Fibroblast of lung (primary cell): ENCODE measurements around the gene TMEM201. TPM values are rescaled to one million over a fixed set of nuclear protein-coding genes. Genes with fewer than 3 reads are reported as not detected.

Experiments
- DNase-seq, 2 donors: peaks; one replicate each; pipeline versions ENCODE4 v3.0.0 to v3.0.0-alpha.2; 2010; ENCODE audit warnings: low read depth in 2 of 2
- H2AFZ ChIP-seq: 2 replicates; pipeline ENCODE4 v1.5.1; 2012; ENCODE audit warnings: low read length, control low read depth, inconsistent platforms
- H3K27ac ChIP-seq: 2 replicates; pipeline ENCODE4 v1.5.1; 2011; ENCODE audit warnings: low read length, control low read depth; ENCODE audit not compliant: insufficient read depth
- H3K27me3 ChIP-seq: 2 replicates; pipeline ENCODE4 v1.5.1; 2011; ENCODE audit warnings: mild to moderate bottlenecking, low read length; ENCODE audit not compliant: control insufficient read depth, insufficient read depth
- H3K36me3 ChIP-seq: 2 replicates; pipeline ENCODE4 v1.5.1; 2011; ENCODE audit warnings: low read length; ENCODE audit not compliant: control insufficient read depth, insufficient read depth
- H3K4me1 ChIP-seq: 2 replicates; pipeline ENCODE4 v1.5.1; 2011; ENCODE audit warnings: low read length; ENCODE audit not compliant: control insufficient read depth, insufficient read depth; ENCODE audit errors: extremely low read depth
- H3K4me2 ChIP-seq: 2 replicates; pipeline ENCODE4 v1.5.1; 2011; ENCODE audit warnings: low read length, control low read depth; ENCODE audit not compliant: insufficient read depth; ENCODE audit errors: extremely low read depth
- H3K4me3 ChIP-seq, 4 experiments: fragments of 200-600 bp in 1 of 4; sonication (generic) in 1 of 4; replicated peaks in 1 of 4; 2 replicates each; pipeline ENCODE4 v1.5.1; 2011 to 2016; ENCODE audit warnings: low read length in 4 of 4, low read depth in 3 of 4, mild to moderate bottlenecking in 3 of 4, control low read depth in 2 of 4, inconsistent platforms in 1 of 4, mixed read lengths in 1 of 4; ENCODE audit not compliant: insufficient read depth in 1 of 4; ENCODE audit errors: control extremely low read depth in 1 of 4
- H3K79me2 ChIP-seq: 2 replicates; pipeline ENCODE4 v1.5.1; 2012; ENCODE audit warnings: mild to moderate bottlenecking, low read length, inconsistent platforms; ENCODE audit not compliant: control insufficient read depth, insufficient read depth
- H3K9ac ChIP-seq: 2 replicates; pipeline ENCODE4 v1.5.1; 2011; ENCODE audit warnings: mild to moderate bottlenecking, low read length, control low read depth; ENCODE audit not compliant: insufficient read depth
- H3K9me3 ChIP-seq: 2 replicates; pipeline ENCODE4 v1.5.1; 2012; ENCODE audit warnings: low read depth, low read length; ENCODE audit not compliant: control insufficient read depth, insufficient read depth
- H4K20me1 ChIP-seq: 2 replicates; pipeline ENCODE4 v1.5.1; 2011; ENCODE audit warnings: low read length; ENCODE audit not compliant: control insufficient read depth, insufficient read depth; ENCODE audit errors: extremely low read depth
- CTCF ChIP-seq, 2 donors: IDR thresholded peaks in 1 of 2; conservative IDR thresholded peaks in 1 of 2; 1 replicate in 1 of 2; 2 replicates in 1 of 2; pipeline ENCODE4 v1.5.1; 2011 to 2012; ENCODE audit warnings: low read length in 2 of 2, control low read depth in 1 of 2, inconsistent platforms in 1 of 2, low read depth in 1 of 2, mild to moderate bottlenecking in 1 of 2
- EZH2 ChIP-seq: IDR thresholded peaks from 2 replicates; pipeline ENCODE4 v1.5.1; 2012; ENCODE audit warnings: low read length, control low read depth, mild to moderate bottlenecking; ENCODE audit errors: missing control alignments
- polyA plus RNA-seq, 2 donors: library from polyadenylated mRNA; depleted of rRNA in 1 of 2; stranded (reverse) in 1 of 2; unstranded in 1 of 2; fragments of >200 nt; gene quantifications; 2 replicates each; pipeline ENCODE4 v1.2.1, GENCODE V29; 2011 to 2012; ENCODE audit warnings: missing spikeins in 1 of 2
- total RNA-seq: library from RNA; depleted of rRNA; stranded (reverse); fragments of >200 nt; gene quantifications from 2 replicates; pipeline ENCODE4 v1.2.1, GENCODE V29; 2014

Gene TMEM201
- total and polyA plus RNA-seq, 2 donors (not counting 1 experiment from before 2014, with no cell fraction given): 1.7 to 2.8 TPM

- H2AFZ ChIP-seq: peak overlapping the region; percentile 82
- DNase-seq: peak; percentile 32 to 37
- H3K9ac ChIP-seq: peak overlapping the region; percentile 67
- H3K4me2 ChIP-seq: peak overlapping the region; percentile 99
- no peaks in the 10 kb centered on the region for H4K20me1 ChIP-seq
- TF ChIP-seq CTCF (conservative IDR thresholded peaks at IDR 0.05 in 1 of 2, IDR thresholded peaks at IDR 0.05 in 1 of 2; ENCODE audit: low read depth in 1 of 2, low read length in 2 of 2): no peak
- no peak for TF ChIP-seq EZH2
- H3K27me3 ChIP-seq: no peaks in the 10 kb centered on the region
- peaks cover 14% of the 10 kb centered on the region for H3K4me1 ChIP-seq
- H3K27ac ChIP-seq: peak overlapping the region; percentile 59
- H3K79me2 ChIP-seq: peaks cover 38% of the 10 kb centered on the region
- peak overlapping the region; percentile 59 to 83 (median 69) for H3K4me3 ChIP-seq
- no peaks in the 10 kb centered on the region for H3K36me3 ChIP-seq
- H3K9me3 ChIP-seq: no peaks in the 10 kb centered on the region
These were observed 520 bp downstream of the TMEM201 start for GRCh38 chr1:9589144-9589718.

GRCh38 chr1:9589719-9590157, 1.0 kb downstream of the TMEM201 start:
- H3K27ac ChIP-seq: peak overlapping the region; percentile 59
- no peaks in the 10 kb centered on the region for H4K20me1 ChIP-seq
- H3K4me3 ChIP-seq: peak overlapping the region; percentile 59 to 83 (median 69)
- peaks cover 14% of the 10 kb centered on the region for H3K4me1 ChIP-seq
- peak overlapping the region; percentile 99 for H3K4me2 ChIP-seq
- no peaks in the 10 kb centered on the region for H3K36me3 ChIP-seq
- peak overlapping the region; percentile 82 for H2AFZ ChIP-seq
- peak overlapping the region; percentile 67 for H3K9ac ChIP-seq
- H3K27me3 ChIP-seq: no peaks in the 10 kb centered on the region
- DNase-seq: peak; percentile 5 to 6
- H3K79me2 ChIP-seq: peaks cover 42% of the 10 kb centered on the region
- no peak for TF ChIP-seq CTCF (conservative IDR thresholded peaks at IDR 0.05 in 1 of 2, IDR thresholded peaks at IDR 0.05 in 1 of 2; ENCODE audit: low read depth in 1 of 2, low read length in 2 of 2)
- TF ChIP-seq EZH2: no peak
- H3K9me3 ChIP-seq: no peaks in the 10 kb centered on the region

DNA sequence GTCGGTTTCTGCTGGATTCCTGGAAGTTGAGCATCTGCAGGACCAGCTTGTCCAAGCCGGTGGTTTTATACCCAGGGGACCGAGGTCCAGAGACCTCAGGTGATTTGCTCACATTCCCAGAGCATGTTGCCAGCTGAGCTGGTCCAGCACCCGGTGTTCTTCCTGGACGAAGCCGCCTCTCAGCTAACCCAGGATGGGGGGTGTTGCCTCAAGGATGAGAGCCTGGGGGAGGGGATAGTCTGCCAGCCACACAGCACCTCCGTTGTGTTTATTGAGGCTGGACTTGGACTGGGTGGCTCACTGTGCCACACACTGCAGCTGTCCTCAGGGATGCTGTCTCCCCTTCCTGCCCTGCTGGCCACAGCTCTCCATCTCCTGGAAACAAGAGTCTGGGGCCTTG, 1.5 kb downstream of the TMEM201 start:
- Histone ChIP-seq H3K27ac (no peak overlapping the region), H3K4me2 (peak overlapping the region; percentile 99), H3K36me3 (no peaks in the 10 kb centered on the region), H4K20me1 (no peaks in the 10 kb centered on the region), H3K27me3 (no peaks in the 10 kb centered on the region), H3K4me1 (peaks cover 14% of the 10 kb centered on the region), H2AFZ (no peak overlapping the region), H3K9me3 (no peaks in the 10 kb centered on the region), H3K79me2 (peaks cover 45% of the 10 kb centered on the region), H3K4me3 (peak overlapping the region in 1 of 4 experiments; percentile 83), H3K9ac (no peak overlapping the region)
- TF ChIP-seq EZH2: no peak
- no peak for TF ChIP-seq CTCF (conservative IDR thresholded peaks at IDR 0.05 in 1 of 2, IDR thresholded peaks at IDR 0.05 in 1 of 2; ENCODE audit: low read depth in 1 of 2, low read length in 2 of 2)
- DNase-seq: no peak
